ENCODE data around the gene ALDH3B1.

DNA sequence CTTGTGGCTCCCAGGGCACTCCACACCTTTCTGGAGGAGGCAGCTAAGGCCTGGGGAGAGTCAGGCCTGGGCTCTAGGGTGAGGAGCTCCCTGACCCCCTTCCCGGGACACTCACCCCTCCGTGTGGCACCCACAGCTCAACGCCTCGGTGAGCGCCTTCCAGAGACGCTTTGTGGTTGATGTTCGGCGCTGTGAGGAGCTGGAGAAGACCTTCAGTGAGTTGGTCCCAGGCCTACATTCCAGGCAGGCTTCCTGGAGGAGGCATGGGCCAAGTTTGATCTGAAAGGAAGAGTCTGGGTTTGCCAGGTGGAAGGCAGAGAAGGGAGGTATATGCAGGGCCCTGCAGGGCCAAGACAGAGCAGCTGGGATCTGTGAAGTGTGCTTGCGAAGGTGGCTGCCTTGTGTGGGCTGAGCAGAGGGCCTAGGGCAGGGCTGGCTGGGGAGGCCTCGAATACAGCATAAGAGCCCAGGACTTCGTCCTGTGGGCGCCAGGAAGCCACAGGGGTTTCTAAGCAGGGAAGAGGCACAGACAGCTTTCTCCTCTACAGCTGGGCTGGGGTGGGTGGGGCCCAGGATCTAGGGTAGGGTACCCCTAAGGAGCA lies 31.6 kb downstream of the ALDH3B1 start:
- TF ChIP-seq YY1 (IDR thresholded peaks at IDR 0.05) (no peak), TAF1 (conservative IDR thresholded peaks at IDR 0.05) (no peak), RAD21 (IDR thresholded peaks at IDR 0.05) (no peak), GABPA (IDR thresholded peaks at IDR 0.05 in 1 of 2, conservative IDR thresholded peaks at IDR 0.05 in 1 of 2) (no peak), JUND (IDR thresholded peaks at IDR 0.05) (no peak)
- TF ChIP-seq, protein P1, sequence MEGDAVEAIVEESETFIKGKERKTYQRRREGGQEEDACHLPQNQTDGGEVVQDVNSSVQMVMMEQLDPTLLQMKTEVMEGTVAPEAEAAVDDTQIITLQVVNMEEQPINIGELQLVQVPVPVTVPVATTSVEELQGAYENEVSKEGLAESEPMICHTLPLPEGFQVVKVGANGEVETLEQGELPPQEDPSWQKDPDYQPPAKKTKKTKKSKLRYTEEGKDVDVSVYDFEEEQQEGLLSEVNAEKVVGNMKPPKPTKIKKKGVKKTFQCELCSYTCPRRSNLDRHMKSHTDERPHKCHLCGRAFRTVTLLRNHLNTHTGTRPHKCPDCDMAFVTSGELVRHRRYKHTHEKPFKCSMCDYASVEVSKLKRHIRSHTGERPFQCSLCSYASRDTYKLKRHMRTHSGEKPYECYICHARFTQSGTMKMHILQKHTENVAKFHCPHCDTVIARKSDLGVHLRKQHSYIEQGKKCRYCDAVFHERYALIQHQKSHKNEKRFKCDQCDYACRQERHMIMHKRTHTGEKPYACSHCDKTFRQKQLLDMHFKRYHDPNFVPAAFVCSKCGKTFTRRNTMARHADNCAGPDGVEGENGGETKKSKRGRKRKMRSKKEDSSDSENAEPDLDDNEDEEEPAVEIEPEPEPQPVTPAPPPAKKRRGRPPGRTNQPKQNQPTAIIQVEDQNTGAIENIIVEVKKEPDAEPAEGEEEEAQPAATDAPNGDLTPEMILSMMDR (IDR thresholded peaks at IDR 0.05; ENCODE audit: low read depth, low read length, missing input control), result no peak
- TF ChIP-seq, protein P2, sequence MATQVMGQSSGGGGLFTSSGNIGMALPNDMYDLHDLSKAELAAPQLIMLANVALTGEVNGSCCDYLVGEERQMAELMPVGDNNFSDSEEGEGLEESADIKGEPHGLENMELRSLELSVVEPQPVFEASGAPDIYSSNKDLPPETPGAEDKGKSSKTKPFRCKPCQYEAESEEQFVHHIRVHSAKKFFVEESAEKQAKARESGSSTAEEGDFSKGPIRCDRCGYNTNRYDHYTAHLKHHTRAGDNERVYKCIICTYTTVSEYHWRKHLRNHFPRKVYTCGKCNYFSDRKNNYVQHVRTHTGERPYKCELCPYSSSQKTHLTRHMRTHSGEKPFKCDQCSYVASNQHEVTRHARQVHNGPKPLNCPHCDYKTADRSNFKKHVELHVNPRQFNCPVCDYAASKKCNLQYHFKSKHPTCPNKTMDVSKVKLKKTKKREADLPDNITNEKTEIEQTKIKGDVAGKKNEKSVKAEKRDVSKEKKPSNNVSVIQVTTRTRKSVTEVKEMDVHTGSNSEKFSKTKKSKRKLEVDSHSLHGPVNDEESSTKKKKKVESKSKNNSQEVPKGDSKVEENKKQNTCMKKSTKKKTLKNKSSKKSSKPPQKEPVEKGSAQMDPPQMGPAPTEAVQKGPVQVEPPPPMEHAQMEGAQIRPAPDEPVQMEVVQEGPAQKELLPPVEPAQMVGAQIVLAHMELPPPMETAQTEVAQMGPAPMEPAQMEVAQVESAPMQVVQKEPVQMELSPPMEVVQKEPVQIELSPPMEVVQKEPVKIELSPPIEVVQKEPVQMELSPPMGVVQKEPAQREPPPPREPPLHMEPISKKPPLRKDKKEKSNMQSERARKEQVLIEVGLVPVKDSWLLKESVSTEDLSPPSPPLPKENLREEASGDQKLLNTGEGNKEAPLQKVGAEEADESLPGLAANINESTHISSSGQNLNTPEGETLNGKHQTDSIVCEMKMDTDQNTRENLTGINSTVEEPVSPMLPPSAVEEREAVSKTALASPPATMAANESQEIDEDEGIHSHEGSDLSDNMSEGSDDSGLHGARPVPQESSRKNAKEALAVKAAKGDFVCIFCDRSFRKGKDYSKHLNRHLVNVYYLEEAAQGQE (IDR thresholded peaks at IDR 0.05), result no peak
